SK-N-SH (cell line): ENCODE data around the gene VANGL2.

Experiments used
- CTCF ChIP-seq: fragments of 200-600 bp; sonication (generic); IDR thresholded peaks from 2 replicates; pipeline ENCODE4 v1.6.1; 2017; ENCODE audit warnings: antibody characterized with exemption, mild to moderate bottlenecking, moderate library complexity
- POLR2AphosphoS5 ChIP-seq: IDR thresholded peaks from 2 replicates; pipeline ENCODE4 v1.6.1; 2012; ENCODE audit warnings: low read depth, low read length
- REST ChIP-seq: IDR thresholded peaks from 2 replicates; pipeline ENCODE4 v1.6.1; 2012; ENCODE audit warnings: mild to moderate bottlenecking, low read depth, low read length, moderate library complexity
- SMC3 ChIP-seq: IDR thresholded peaks from 2 replicates; pipeline ENCODE4 v1.6.1; 2012; ENCODE audit warnings: low read depth, low read length, improper control_type of control experiment

GRCh38 chr1:160429125-160429561, 28.8 kb downstream of the VANGL2 start:
- TF ChIP-seq POLR2AphosphoS5 (no peak), SMC3 (no peak), CTCF (no peak), REST (no peak)
